Measurements from ENCODE around the gene NT5C3A. TPM values are rescaled to one million over a fixed set of nuclear protein-coding genes. Genes with fewer than 3 reads are reported as not detected.
"Not testable (repeated sequence)": the region's sequence is repeated elsewhere in the genome, so short reads cannot be mapped to it uniquely, and the experiment has no call there.

Gene NT5C3A
- total and polyA plus RNA-seq, 2 experiments from 2014 or later, result 21.2 to 38.0 TPM

- not testable (repeated sequence) for H3K9me3 ChIP-seq (ENCODE audit: low read depth); H3K9me2 ChIP-seq (replicated peaks; ENCODE audit: insufficient read depth); H4K20me1 ChIP-seq (ENCODE audit: insufficient read depth, poor library complexity, severe bottlenecking); H3K4me1 ChIP-seq (ENCODE audit: insufficient read depth); H3K79me2 ChIP-seq; H3K4me2 ChIP-seq; H3K4me3 ChIP-seq; H3K36me3 ChIP-seq (replicated peaks; ENCODE audit: insufficient read depth, low read depth); DNase-seq (ENCODE audit: low spot score); H3K27me3 ChIP-seq; H3K27ac ChIP-seq; H2AFZ ChIP-seq
- 99% methylated on average over 2 of the region's 2 CpGs for WGBS (ENCODE audit: low lambda C conversion rate, missing lambda C conversion rate)
Measured at GRCh38 chr7:32977159-32977558, 85.4 kb downstream of the NT5C3A start.

GRCh38 chr7:32971967-32972366 is 90.6 kb downstream of the NT5C3A start:
- H3K27ac ChIP-seq, result peak overlapping the region; percentile 71
- H3K27me3 ChIP-seq, result not testable (repeated sequence)

GRCh38 chr7:32967268-32967582 is 95.4 kb downstream of the NT5C3A start:
- not testable (repeated sequence) for H3K4me2 ChIP-seq; H3K4me3 ChIP-seq; H3K36me3 ChIP-seq (replicated peaks; ENCODE audit: insufficient read depth, low read depth); H3K4me1 ChIP-seq (ENCODE audit: insufficient read depth); H3K9me2 ChIP-seq (replicated peaks; ENCODE audit: insufficient read depth); H4K20me1 ChIP-seq (ENCODE audit: insufficient read depth, poor library complexity, severe bottlenecking); H2AFZ ChIP-seq; H3K27me3 ChIP-seq; H3K9me3 ChIP-seq (ENCODE audit: low read depth); H3K27ac ChIP-seq; DNase-seq (ENCODE audit: low spot score)
- WGBS (ENCODE audit: low lambda C conversion rate, missing lambda C conversion rate), result 86% methylated on average over 4 of the region's 4 CpGs
- peaks cover 10% of the 10 kb centered on the region for H3K79me2 ChIP-seq

More at GRCh38 chr7:32971967-32972366, 90.6 kb downstream of the NT5C3A start:
- peaks cover 14% of the 10 kb centered on the region for H3K4me1 ChIP-seq (ENCODE audit: insufficient read depth)
- not testable (repeated sequence) for DNase-seq (ENCODE audit: low spot score); H3K36me3 ChIP-seq (replicated peaks; ENCODE audit: insufficient read depth, low read depth); H3K4me3 ChIP-seq; H3K9me2 ChIP-seq (replicated peaks; ENCODE audit: insufficient read depth); H3K9me3 ChIP-seq (ENCODE audit: low read depth); H3K79me2 ChIP-seq; H2AFZ ChIP-seq; H4K20me1 ChIP-seq (ENCODE audit: insufficient read depth, poor library complexity, severe bottlenecking)
- 21% methylated on average over 3 of the region's 3 CpGs for WGBS (ENCODE audit: low lambda C conversion rate, missing lambda C conversion rate)
- peak overlapping the region; percentile 19 for H3K4me2 ChIP-seq

- H4K20me1 ChIP-seq (ENCODE audit: insufficient read depth, poor library complexity, severe bottlenecking), result not testable (repeated sequence)
Measured at GRCh38 chr7:32966489-32967267, 95.9 kb downstream of the NT5C3A start.

GRCh38 chr7:32964461-32965159 is 98.0 kb downstream of the NT5C3A start:
- peak; percentile 36 for TF ChIP-seq CTCF (IDR thresholded peaks at IDR 0.05; ENCODE audit: poor library complexity)
- H3K79me2 ChIP-seq, result peaks cover 18% of the 10 kb centered on the region
- H2AFZ ChIP-seq; H3K4me1 ChIP-seq (ENCODE audit: insufficient read depth); H3K36me3 ChIP-seq (replicated peaks; ENCODE audit: insufficient read depth, low read depth); H3K9me2 ChIP-seq (replicated peaks; ENCODE audit: insufficient read depth); DNase-seq (ENCODE audit: low spot score); H3K9me3 ChIP-seq (ENCODE audit: low read depth); H3K4me3 ChIP-seq; H4K20me1 ChIP-seq (ENCODE audit: insufficient read depth, poor library complexity, severe bottlenecking); H3K27me3 ChIP-seq: not testable (repeated sequence)
- WGBS (ENCODE audit: low lambda C conversion rate, missing lambda C conversion rate), result 49% methylated on average over 8 of the region's 8 CpGs
- peak overlapping the region; percentile 59 for H3K4me2 ChIP-seq
- H3K27ac ChIP-seq, result peak overlapping the region; percentile 62

More at GRCh38 chr7:32966489-32967267, 95.9 kb downstream of the NT5C3A start:
- H3K9me2 ChIP-seq (replicated peaks; ENCODE audit: insufficient read depth); H3K4me1 ChIP-seq (ENCODE audit: insufficient read depth); H3K27ac ChIP-seq; H3K4me2 ChIP-seq; H3K27me3 ChIP-seq; H3K36me3 ChIP-seq (replicated peaks; ENCODE audit: insufficient read depth, low read depth); H3K9me3 ChIP-seq (ENCODE audit: low read depth); H2AFZ ChIP-seq; H3K4me3 ChIP-seq; DNase-seq (ENCODE audit: low spot score): not testable (repeated sequence)
- WGBS (ENCODE audit: low lambda C conversion rate, missing lambda C conversion rate), result 94% methylated on average over 3 of the region's 5 CpGs
- peaks cover 10% of the 10 kb centered on the region for H3K79me2 ChIP-seq

Small RNAs within 50 kb of the gene (small RNA-seq; reads per million reads assigned to genes)
- gene RN7SL505P (not detected), gene RNU6-388P (not detected), gene RPS29P14 (not detected)

Other genes with a start within 250 kb of the NT5C3A start
- 49.7 and 67.8 TPM in 2 replicates for gene KBTBD2, start 171.0 kb downstream of the NT5C3A start, total RNA-seq
- gene KBTBD2, start 171.0 kb downstream of the NT5C3A start, polyA plus RNA-seq, result 22.1 and 23.7 TPM in 2 replicates
- gene FKBP9, start 105.3 kb downstream of the NT5C3A start, total RNA-seq, result 91.2 and 109 TPM in 2 replicates
- 81.5 and 88.8 TPM in 2 replicates for gene FKBP9, start 105.3 kb downstream of the NT5C3A start, polyA plus RNA-seq
- 7.9 and 12.5 TPM in 2 replicates for gene RP9, start 46.6 kb upstream of the NT5C3A start, total RNA-seq
- gene RP9, start 46.6 kb upstream of the NT5C3A start, polyA plus RNA-seq, result 18.0 and 18.7 TPM in 2 replicates
- 12.3 and 13.1 TPM in 2 replicates for gene BBS9, start 66.8 kb upstream of the NT5C3A start, total RNA-seq
- 10.1 and 10.5 TPM in 2 replicates for gene BBS9, start 66.8 kb upstream of the NT5C3A start, polyA plus RNA-seq